HepG2 (cell line): ENCODE data around the gene CNKSR3. TPM values are rescaled to one million over a fixed set of nuclear protein-coding genes. Genes with fewer than 3 reads are reported as not detected.

Experiments
- BCLAF1 ChIP-seq: fragments of 450-650 bp; IDR thresholded peaks from 2 replicates; pipeline ENCODE4 v1.6.1; 2017; ENCODE audit warnings: mild to moderate bottlenecking
- HNF4A ChIP-seq: sonication (generic); formaldehyde crosslinking; IDR thresholded peaks from 2 replicates; pipeline ENCODE4 v1.4.0; 2020; ENCODE audit warnings: missing genetic modification reagents
- JDP2 ChIP-seq: sonication (generic); formaldehyde crosslinking; IDR thresholded peaks from 2 replicates; pipeline ENCODE4 v1.8.1; 2022; ENCODE audit warnings: missing genetic modification reagents, borderline replicate concordance
- MIER3 ChIP-seq: IDR thresholded peaks from 2 replicates; pipeline ENCODE4 v1.6.1; 2016; ENCODE audit warnings: missing compliant biosample characterization, borderline replicate concordance
- NFKBIZ ChIP-seq: IDR thresholded peaks from 2 replicates; pipeline ENCODE4 v1.6.1; 2018; ENCODE audit warnings: missing genetic modification reagents, missing compliant biosample characterization
- RBM22 ChIP-seq: fragments of 200-400 bp; formaldehyde crosslinking; optimal IDR thresholded peaks from 2 replicates; pipeline ENCODE3; 2017; ENCODE audit warnings: mild to moderate bottlenecking, low read length, moderate library complexity
- RCOR2 ChIP-seq: IDR thresholded peaks from 2 replicates; pipeline ENCODE4 v1.6.1; 2016; ENCODE audit warnings: missing biosample characterization, missing genetic modification reagents
- SALL2 ChIP-seq: sonication (generic); formaldehyde crosslinking; IDR thresholded peaks from 2 replicates; pipeline ENCODE4 v1.8.1; 2023; ENCODE audit warnings: mild to moderate bottlenecking, missing genetic modification reagents, inconsistent platforms
- SYNCRIP ChIP-seq: fragments of 200-400 bp; formaldehyde crosslinking; IDR thresholded peaks from 2 replicates; pipeline ENCODE4 v1.6.1; 2018; ENCODE audit warnings: mild to moderate bottlenecking, low read depth, low read length; ENCODE audit not compliant: insufficient read depth
- TBX3 ChIP-seq: fragments of 450-650 bp; IDR thresholded peaks from 2 replicates; pipeline ENCODE4 v1.6.1; 2017; ENCODE audit warnings: antibody characterized with exemption, mild to moderate bottlenecking, inconsistent platforms, borderline replicate concordance
- TCF7 ChIP-seq: sonication (generic); IDR thresholded peaks from 2 replicates; pipeline ENCODE4 v1.6.1; 2016; ENCODE audit warnings: antibody characterized with exemption, low read depth
- TFE3 ChIP-seq: IDR thresholded peaks from 2 replicates; pipeline ENCODE4 v1.6.1; 2016
- ZBTB20 ChIP-seq: sonication (generic); formaldehyde crosslinking; IDR thresholded peaks from 2 replicates; pipeline ENCODE4 v1.8.1; 2023; ENCODE audit warnings: missing genetic modification reagents, low read depth, mild to moderate bottlenecking, borderline replicate concordance
- ZKSCAN5 ChIP-seq: sonication (generic); formaldehyde crosslinking; IDR thresholded peaks from 2 replicates; pipeline ENCODE4 v1.5.1; 2020; ENCODE audit warnings: mild to moderate bottlenecking, missing genetic modification reagents
- ZNF362 ChIP-seq: sonication (generic); formaldehyde crosslinking; IDR thresholded peaks from 2 replicates; pipeline ENCODE4 v1.4.0; 2020; ENCODE audit warnings: missing genetic modification reagents, mild to moderate bottlenecking, borderline replicate concordance
- ZNF576 ChIP-seq: sonication (generic); formaldehyde crosslinking; IDR thresholded peaks from 2 replicates; pipeline ENCODE4 v1.4.0; 2020; ENCODE audit warnings: mild to moderate bottlenecking, missing genetic modification reagents
- ZSCAN5A ChIP-seq: sonication (generic); formaldehyde crosslinking; IDR thresholded peaks from 2 replicates; pipeline ENCODE4 v1.8.0; 2022; ENCODE audit warnings: mild to moderate bottlenecking, missing genetic modification reagents, borderline replicate concordance
- polyA plus RNA-seq, 8 experiments: library from polyadenylated mRNA; depleted of rRNA in 3 of 8; stranded (reverse) in 7 of 8; unstranded in 1 of 8; fragments of >200 nt; fragmentation: Illumina TruSeq in 4 of 8; extraction: Trizol in 4 of 8; gene quantifications; 2 replicates each; pipeline versions ENCODE4 v1.2.1 to v1.2.3, GENCODE V29; 2011 to 2016; ENCODE audit warnings: low read depth in 4 of 8, missing spikeins in 1 of 8, mixed read lengths in 1 of 8; ENCODE audit not compliant: insufficient read depth in 1 of 8
- total RNA-seq, 5 experiments: library from RNA; depleted of rRNA; stranded (reverse); fragments of >200 nt; fragmentation: Illumina TruSeq; extraction: Trizol; gene quantifications; 2 replicates each; pipeline ENCODE4 v1.2.3, GENCODE V29; 2016; ENCODE audit warnings: low read depth in 1 of 5

The CNKSR3 gene
- total and polyA plus RNA-seq, 2 of the 13 experiments (the other 11 are each of a cell fraction or from before 2014, with no cell fraction given) = 9.2 to 38.6 TPM

GRCh38 chr6:154414021-154414813 is 96.3 kb downstream of the CNKSR3 start (continued):
- no peak for TF ChIP-seq BCLAF1
- TF ChIP-seq ZBTB20 (CRISPR knock-in tag) = no peak
- no peak for TF ChIP-seq ZNF362
- no peak for TF ChIP-seq ZNF576 (CRISPR knock-in tag)
- peak; percentile 37; the same call in 1 of the 2 replicates for TF ChIP-seq TCF7
- peak; percentile 50; the same call in 1 of the 2 replicates for TF ChIP-seq SALL2 (CRISPR knock-in tag)
- TF ChIP-seq JDP2 (CRISPR knock-in tag) = no peak
- no peak for TF ChIP-seq SYNCRIP
- peak; percentile 93 for TF ChIP-seq ZKSCAN5 (CRISPR knock-in tag)
- TF ChIP-seq ZSCAN5A (CRISPR knock-in tag) = no peak
- peak; percentile 77 for TF ChIP-seq MIER3 (CRISPR knock-in tag)
- TF ChIP-seq NFKBIZ (CRISPR knock-in tag) = 0 out of 2 replicates have a peak, but pooled peaks have one; percentile 48
- peak; percentile 72; the same call in 1 of the 2 replicates for TF ChIP-seq TBX3
- peak; percentile 21; the same call in 1 of the 2 replicates for TF ChIP-seq HNF4A (CRISPR knock-in tag)
- peak; percentile 65; the same call in 1 of the 2 replicates for TF ChIP-seq RCOR2 (CRISPR knock-in tag)
- peak; percentile 59 for TF ChIP-seq RBM22
- peak; percentile 48; the same call in 1 of the 2 replicates for TF ChIP-seq TFE3
